ENCODE measurements around the gene CX3CR1. TPM values are rescaled to one million over a fixed set of nuclear protein-coding genes. Genes with fewer than 3 reads are reported as not detected.

CX3CR1 gene
- total RNA-seq, 1 donor from 2014 or later = 0.52 TPM

- H3K36me3 Mint-ChIP-seq (ENCODE audit: low read depth) = no peaks in the 10 kb centered on the region
- no peak overlapping the region for H3K4me3 Mint-ChIP-seq (ENCODE audit: low read depth)
- intact Hi-C loops (cut with micrococcal nuclease) = loop anchor here (5.0 kb wide), 1 partner anchor 34 kb away; no protein-coding TSS in a partner anchor
- DNase-seq (ENCODE audit: low spot score) = no peak
- H3K27me3 Mint-ChIP-seq (ENCODE audit: low read depth) = peaks cover 26% of the 10 kb centered on the region
- no peak overlapping the region for H3K27ac Mint-ChIP-seq
- H3K9me3 Mint-ChIP-seq = no peaks in the 10 kb centered on the region
- peaks cover 24% of the 10 kb centered on the region for H3K4me1 Mint-ChIP-seq (ENCODE audit: low read depth)
These were observed 56.9 kb downstream of the CX3CR1 start for GRCh38 chr3:39222939-39223338.

GRCh38 chr3:39222462-39222861 lies 57.4 kb downstream of the CX3CR1 start:
- DNase-seq (ENCODE audit: low spot score) = no peak
- intact Hi-C loops (cut with micrococcal nuclease) = loop anchor here (5.0 kb wide), 1 partner anchor 35 kb away; no protein-coding TSS in a partner anchor
- Mint-ChIP-seq H3K4me3 (ENCODE audit: low read depth) (no peak overlapping the region), H3K27me3 (ENCODE audit: low read depth) (peaks cover 28% of the 10 kb centered on the region), H3K9me3 (no peaks in the 10 kb centered on the region), H3K36me3 (ENCODE audit: low read depth) (no peaks in the 10 kb centered on the region), H3K4me1 (ENCODE audit: low read depth) (peaks cover 24% of the 10 kb centered on the region), H3K27ac (no peak overlapping the region)

- intact Hi-C loops (cut with micrococcal nuclease) = loop anchor here (5.0 kb wide), 1 partner anchor 36 kb away; no protein-coding TSS in a partner anchor
- no peak for DNase-seq (ENCODE audit: low spot score)
- Mint-ChIP-seq H3K27ac (no peak overlapping the region), H3K9me3 (no peaks in the 10 kb centered on the region), H3K36me3 (ENCODE audit: low read depth) (no peaks in the 10 kb centered on the region), H3K27me3 (ENCODE audit: low read depth) (peaks cover 32% of the 10 kb centered on the region), H3K4me1 (ENCODE audit: low read depth) (peaks cover 33% of the 10 kb centered on the region), H3K4me3 (ENCODE audit: low read depth) (no peak overlapping the region)
These were observed 58.7 kb downstream of the CX3CR1 start for GRCh38 chr3:39221141-39221530.

- H3K27me3 Mint-ChIP-seq (ENCODE audit: low read depth) = peaks cover 28% of the 10 kb centered on the region
- H3K36me3 Mint-ChIP-seq (ENCODE audit: low read depth) = no peaks in the 10 kb centered on the region
- no peaks in the 10 kb centered on the region for H3K9me3 Mint-ChIP-seq
- DNase-seq (ENCODE audit: low spot score) = no peak
- H3K4me3 Mint-ChIP-seq (ENCODE audit: low read depth) = no peak overlapping the region
- intact Hi-C loops (cut with micrococcal nuclease) = loop anchor here (5.0 kb wide), 1 partner anchor 37 kb away; no protein-coding TSS in a partner anchor
- H3K4me1 Mint-ChIP-seq (ENCODE audit: low read depth) = peaks cover 38% of the 10 kb centered on the region
- no peak overlapping the region for H3K27ac Mint-ChIP-seq
These were observed 59.3 kb downstream of the CX3CR1 start for GRCh38 chr3:39220407-39221140.

- Mint-ChIP-seq H3K27me3 (ENCODE audit: low read depth) (peaks cover 22% of the 10 kb centered on the region), H3K36me3 (ENCODE audit: low read depth) (no peaks in the 10 kb centered on the region), H3K27ac (no peak overlapping the region), H3K9me3 (no peaks in the 10 kb centered on the region), H3K4me1 (ENCODE audit: low read depth) (peaks cover 38% of the 10 kb centered on the region), H3K4me3 (ENCODE audit: low read depth) (no peak overlapping the region)
- DNase-seq (ENCODE audit: low spot score) = no peak
- intact Hi-C loops (cut with micrococcal nuclease) = loop anchor here (5.0 kb wide), 1 partner anchor 38 kb away; no protein-coding TSS in a partner anchor
These were observed 60.1 kb downstream of the CX3CR1 start for GRCh38 chr3:39219702-39220101.

- no peak overlapping the region for H3K27ac Mint-ChIP-seq
- H3K4me1 Mint-ChIP-seq (ENCODE audit: low read depth) = peaks cover 29% of the 10 kb centered on the region
- no peaks in the 10 kb centered on the region for H3K9me3 Mint-ChIP-seq
- no peak overlapping the region for H3K4me3 Mint-ChIP-seq (ENCODE audit: low read depth)
- peaks cover 12% of the 10 kb centered on the region for H3K27me3 Mint-ChIP-seq (ENCODE audit: low read depth)
- intact Hi-C loops (cut with micrococcal nuclease) = no loop called here
- no peak for DNase-seq (ENCODE audit: low spot score)
- H3K36me3 Mint-ChIP-seq (ENCODE audit: low read depth) = no peaks in the 10 kb centered on the region
These were observed 63.6 kb downstream of the CX3CR1 start for GRCh38 chr3:39216176-39216790.

GRCh38 chr3:39213613-39214012 lies 66.2 kb downstream of the CX3CR1 start:
- no peaks in the 10 kb centered on the region for H3K9me3 Mint-ChIP-seq
- no peaks in the 10 kb centered on the region for H3K36me3 Mint-ChIP-seq (ENCODE audit: low read depth)
- DNase-seq (ENCODE audit: low spot score) = no peak
- H3K4me3 Mint-ChIP-seq (ENCODE audit: low read depth) = no peak overlapping the region
- peaks cover 24% of the 10 kb centered on the region for H3K4me1 Mint-ChIP-seq (ENCODE audit: low read depth)
- peaks cover 7% of the 10 kb centered on the region for H3K27me3 Mint-ChIP-seq (ENCODE audit: low read depth)
- intact Hi-C loops (cut with micrococcal nuclease) = no loop called here
- no peak overlapping the region for H3K27ac Mint-ChIP-seq

Other genes with a start within 250 kb of the CX3CR1 start
- gene SCN11A, start 228.1 kb downstream of the CX3CR1 start, total RNA-seq = 0.02 TPM in 2 replicates
- gene WDR48, start 228.0 kb downstream of the CX3CR1 start, total RNA-seq = 35.1 and 38.6 TPM in 2 replicates
- 31.8 and 32.6 TPM in 2 replicates for gene GORASP1, start 172.4 kb downstream of the CX3CR1 start, total RNA-seq
- gene TTC21A, start 172.4 kb downstream of the CX3CR1 start, total RNA-seq = 0.55 TPM in 2 replicates
- gene CSRNP1, start 126.4 kb downstream of the CX3CR1 start, total RNA-seq = 54.0 and 55.4 TPM in 2 replicates
- 4.3 and 4.7 TPM in 2 replicates for gene XIRP1, start 87.4 kb downstream of the CX3CR1 start, total RNA-seq
- 11.3 and 12.2 TPM in 2 replicates for gene CCR8, start 49.7 kb upstream of the CX3CR1 start, total RNA-seq
- 35.5 and 37.5 TPM in 2 replicates for gene SLC25A38, start 103.3 kb upstream of the CX3CR1 start, total RNA-seq
- gene RPSA, start 126.7 kb upstream of the CX3CR1 start, total RNA-seq = 2,053 and 2,074 TPM in 2 replicates
- gene MOBP, start 187.6 kb upstream of the CX3CR1 start, total RNA-seq = 0.14 TPM in 1 of 2 replicates, not detected in the other

All from activated T-helper 2 cell treated with anti-CD3 and anti-CD28 coated beads, Interferon-gamma antibody, Interleukin-2, Interleukin-4, amounts not matched to agents 10 μg/mL and 5 μg/mL and 100 μg/mL, durations not matched to agents 14 hours and 24 hours and 36 hours (primary cell).